ENCODE results near the gene BSDC1. TPM values are rescaled to one million over a fixed set of nuclear protein-coding genes. Genes with fewer than 3 reads are reported as not detected.

The BSDC1 gene
- total and polyA plus RNA-seq, 10 of the 15 experiments (the other 5 are each of a cell fraction or from before 2014, with no cell fraction given) = 3.0 to 39.7 (median 22.8) TPM

- TF ChIP-seq BCLAF1 (IDR thresholded peaks at IDR 0.05) (no peak), POLR2A (IDR thresholded peaks at IDR 0.05; ENCODE audit: low read depth, low read length) (peak; percentile 96), TCF3 (IDR thresholded peaks at IDR 0.05; ENCODE audit: borderline replicate concordance, insufficient read depth, low read depth, low read length) (peak; percentile 81; the same call in 1 of the 2 replicates), BMI1 (IDR thresholded peaks at IDR 0.05; ENCODE audit: borderline replicate concordance) (no peak), EGR1 (IDR thresholded peaks at IDR 0.05; ENCODE audit: borderline replicate concordance in 1 of 2, low read depth in 2 of 2, low read length in 2 of 2) (peak in 1 of 2 experiments; percentile 51; a peak in 1 of 3 replicates), ZNF384 (IDR thresholded peaks at IDR 0.05; ENCODE audit: borderline replicate concordance, low read depth, low read length) (no peak), YBX1 (IDR thresholded peaks at IDR 0.05) (no peak), RFX5 (IDR thresholded peaks at IDR 0.05; ENCODE audit: low read depth, low read length) (no peak), DPF2 (IDR thresholded peaks at IDR 0.05) (no peak), ZBTB40 (IDR thresholded peaks at IDR 0.05; ENCODE audit: borderline replicate concordance) (no peak), TARDBP (IDR thresholded peaks at IDR 0.05; ENCODE audit: borderline replicate concordance) (no peak), MEF2A (IDR thresholded peaks at IDR 0.05; ENCODE audit: insufficient read depth, low read depth, low read length) (no peak), PAX5 (IDR thresholded peaks at IDR 0.05; ENCODE audit: borderline replicate concordance, low read depth, low read length) (no peak), SPI1 (IDR thresholded peaks at IDR 0.05; ENCODE audit: borderline replicate concordance, insufficient read depth, low read depth, low read length) (no peak), ZSCAN29 (IDR thresholded peaks at IDR 0.05) (no peak), E2F8 (IDR thresholded peaks at IDR 0.05; ENCODE audit: low read depth, partially characterized antibody) (no peak)
Measured at GRCh38 chr1:32335790-32336590, 58.3 kb downstream of the BSDC1 start, which contains the start of gene MARCKSL1 (continued).

Data from GM12878 (cell line).